ENCODE data around the gene PCDHGB5.
"Not testable (repeated sequence)": the region's sequence is repeated elsewhere in the genome, so short reads cannot be mapped to it uniquely, and the experiment has no call there.

The PCDHGB5 gene

DNA sequence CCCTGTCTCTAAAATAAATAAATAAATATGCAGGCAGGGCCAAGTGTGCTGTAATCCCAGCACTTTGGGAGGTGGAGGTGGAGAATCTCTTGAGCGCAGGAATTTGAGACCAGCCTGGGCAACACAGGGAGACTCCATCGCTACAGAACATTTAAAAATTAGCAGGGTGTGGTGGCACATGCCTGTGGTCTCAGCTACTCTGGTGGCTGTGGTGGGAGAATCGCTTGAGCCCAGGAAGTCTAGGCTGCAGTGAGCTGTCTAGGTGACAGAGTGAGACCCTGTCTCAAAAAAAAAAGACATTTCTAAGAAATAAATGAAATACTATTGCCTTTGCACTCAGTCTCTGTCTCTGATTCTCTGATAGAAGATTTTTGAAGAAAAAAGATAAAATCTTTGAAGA is 13.8 kb downstream of the PCDHGB5 start:
- DNase-seq (ENCODE audit: low read depth in 2 of 2): no peak

DNA sequence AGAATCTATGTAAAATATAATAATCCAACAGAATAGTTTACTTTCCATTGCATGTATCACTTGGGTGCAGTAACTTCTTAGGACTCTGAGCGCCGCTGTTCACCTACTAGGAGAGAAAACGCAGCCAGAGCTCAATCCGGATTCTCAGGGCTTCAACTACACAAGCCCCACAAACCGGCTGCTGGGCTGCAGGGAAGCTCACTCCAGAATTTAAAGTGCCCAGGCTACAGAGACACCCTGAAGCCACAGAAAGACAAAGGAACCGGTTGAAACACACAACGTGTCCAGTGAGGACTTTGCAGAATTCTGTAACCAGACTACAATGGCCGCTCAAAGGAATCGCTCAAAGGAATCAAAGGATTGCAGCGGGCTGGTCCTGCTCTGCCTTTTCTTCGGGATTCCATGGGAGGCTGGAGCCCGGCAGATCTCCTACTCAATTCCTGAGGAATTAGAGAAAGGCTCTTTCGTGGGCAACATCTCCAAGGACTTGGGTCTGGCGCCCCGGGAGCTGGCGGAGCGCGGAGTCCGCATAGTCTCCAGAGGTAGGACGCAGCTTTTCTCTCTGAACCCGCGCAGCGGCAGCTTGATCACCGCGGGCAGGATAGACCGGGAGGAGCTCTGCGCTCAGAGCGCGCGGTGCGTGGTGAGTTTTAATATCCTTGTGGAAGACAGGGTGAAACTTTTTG is 15.2 kb downstream of the PCDHGB5 start, which contains the start of gene PCDHGA10:
Gene PCDHGA10 (plus strand): TSS at position 134 of the 686 bp plus-strand sequence. CDS start 189 bp downstream, at position 323.
- DNase-seq (ENCODE audit: low read depth in 2 of 2): peak; percentile 35 to 41

DNA sequence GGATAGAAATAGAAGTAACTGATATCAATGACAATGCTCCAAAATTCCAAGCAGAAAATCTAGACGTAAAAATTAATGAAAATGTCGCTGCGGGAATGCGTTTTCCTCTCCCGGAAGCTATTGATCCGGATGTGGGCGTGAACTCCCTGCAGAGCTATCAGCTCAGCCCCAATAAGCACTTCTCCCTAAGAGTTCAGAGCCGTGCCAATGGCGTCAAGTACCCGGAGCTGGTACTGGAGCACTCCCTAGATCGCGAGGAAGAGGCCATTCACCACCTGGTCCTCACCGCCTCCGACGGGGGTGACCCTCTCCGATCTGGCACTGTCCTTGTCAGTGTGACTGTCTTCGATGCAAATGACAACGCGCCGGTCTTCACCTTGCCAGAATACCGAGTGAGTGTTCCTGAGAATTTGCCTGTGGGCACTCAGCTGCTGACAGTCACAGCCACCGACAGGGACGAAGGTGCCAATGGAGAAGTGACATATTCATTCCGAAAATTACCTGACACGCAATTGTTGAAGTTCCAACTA is 15.9 kb downstream of the PCDHGB5 start:
- no peak for DNase-seq (ENCODE audit: low read depth in 2 of 2)

DNA sequence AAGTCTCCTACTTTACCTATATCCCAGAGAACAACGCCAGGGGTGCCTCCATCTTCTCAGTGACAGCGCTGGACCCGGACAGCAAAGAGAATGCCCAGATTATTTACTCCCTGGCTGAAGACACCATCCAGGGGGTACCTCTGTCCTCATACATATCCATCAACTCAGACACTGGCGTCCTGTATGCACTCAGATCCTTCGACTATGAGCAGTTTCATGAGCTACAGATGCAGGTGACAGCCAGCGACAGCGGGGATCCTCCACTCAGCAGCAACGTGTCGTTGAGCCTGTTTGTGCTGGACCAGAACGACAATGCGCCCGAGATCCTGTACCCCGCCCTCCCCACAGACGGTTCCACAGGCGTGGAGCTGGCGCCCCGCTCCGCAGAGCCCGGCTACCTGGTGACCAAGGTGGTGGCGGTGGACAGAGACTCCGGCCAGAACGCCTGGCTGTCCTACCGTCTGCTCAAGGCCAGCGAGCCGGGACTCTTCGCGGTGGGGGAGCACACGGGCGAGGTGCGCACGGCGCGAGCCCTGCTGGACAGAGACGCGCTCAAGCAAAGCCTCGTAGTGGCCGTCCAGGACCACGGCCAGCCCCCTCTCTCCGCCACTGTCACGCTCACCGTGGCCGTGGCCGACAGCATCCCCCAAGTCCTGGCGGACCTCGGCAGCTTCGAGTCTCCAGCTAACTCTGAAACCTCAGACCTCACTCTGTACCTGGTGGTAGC is 17.0 kb downstream of the PCDHGB5 start:
- not testable (repeated sequence) for DNase-seq (ENCODE audit: low read depth in 2 of 2)

DNA sequence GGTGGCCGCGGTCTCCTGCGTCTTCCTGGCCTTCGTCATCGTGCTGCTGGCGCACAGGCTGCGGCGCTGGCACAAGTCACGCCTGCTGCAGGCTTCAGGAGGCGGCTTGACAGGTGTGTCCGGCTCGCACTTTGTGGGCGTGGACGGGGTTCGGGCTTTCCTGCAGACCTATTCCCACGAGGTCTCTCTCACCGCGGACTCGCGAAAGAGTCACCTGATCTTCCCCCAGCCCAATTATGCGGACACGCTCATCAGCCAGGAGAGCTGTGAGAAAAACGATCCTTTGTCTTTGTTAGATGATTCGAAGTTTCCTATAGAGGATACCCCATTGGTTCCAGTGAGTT is 17.5 kb downstream of the PCDHGB5 start:
- DNase-seq (ENCODE audit: low read depth in 2 of 2): not testable (repeated sequence)

DNA sequence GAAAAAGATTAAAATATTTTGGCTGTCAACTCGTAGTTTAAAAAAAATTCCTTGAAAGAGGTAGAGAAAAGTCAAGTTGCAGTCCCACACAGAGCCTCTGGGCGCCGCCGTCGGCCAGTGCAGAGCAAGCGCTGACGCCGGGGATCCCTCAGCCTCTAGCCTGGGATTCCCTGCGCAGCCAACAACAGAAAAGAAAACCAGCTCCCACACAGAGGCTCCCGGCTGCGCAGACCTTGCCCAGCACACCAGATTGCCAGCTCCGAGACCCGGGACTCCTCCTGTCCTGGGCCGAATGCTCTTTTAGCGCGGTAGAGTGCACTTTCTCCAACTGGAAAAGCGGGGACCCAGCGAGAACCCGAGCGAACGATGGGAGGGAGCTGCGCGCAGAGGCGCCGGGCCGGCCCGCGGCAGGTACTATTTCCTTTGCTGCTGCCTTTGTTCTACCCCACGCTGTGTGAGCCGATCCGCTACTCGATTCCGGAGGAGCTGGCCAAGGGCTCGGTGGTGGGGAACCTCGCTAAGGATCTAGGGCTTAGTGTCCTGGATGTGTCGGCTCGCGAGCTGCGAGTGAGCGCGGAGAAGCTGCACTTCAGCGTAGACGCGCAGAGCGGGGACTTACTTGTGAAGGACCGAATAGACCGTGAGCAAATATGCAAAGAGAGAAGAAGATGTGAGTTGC is 19.9 kb downstream of the PCDHGB5 start, which contains the start of gene PCDHGB7:
Gene PCDHGB7 (plus strand): TSS at position 184 of the 679 bp plus-strand sequence. CDS start 183 bp downstream, at position 367.
- not testable (repeated sequence) for DNase-seq (ENCODE audit: low read depth in 2 of 2)

DNA sequence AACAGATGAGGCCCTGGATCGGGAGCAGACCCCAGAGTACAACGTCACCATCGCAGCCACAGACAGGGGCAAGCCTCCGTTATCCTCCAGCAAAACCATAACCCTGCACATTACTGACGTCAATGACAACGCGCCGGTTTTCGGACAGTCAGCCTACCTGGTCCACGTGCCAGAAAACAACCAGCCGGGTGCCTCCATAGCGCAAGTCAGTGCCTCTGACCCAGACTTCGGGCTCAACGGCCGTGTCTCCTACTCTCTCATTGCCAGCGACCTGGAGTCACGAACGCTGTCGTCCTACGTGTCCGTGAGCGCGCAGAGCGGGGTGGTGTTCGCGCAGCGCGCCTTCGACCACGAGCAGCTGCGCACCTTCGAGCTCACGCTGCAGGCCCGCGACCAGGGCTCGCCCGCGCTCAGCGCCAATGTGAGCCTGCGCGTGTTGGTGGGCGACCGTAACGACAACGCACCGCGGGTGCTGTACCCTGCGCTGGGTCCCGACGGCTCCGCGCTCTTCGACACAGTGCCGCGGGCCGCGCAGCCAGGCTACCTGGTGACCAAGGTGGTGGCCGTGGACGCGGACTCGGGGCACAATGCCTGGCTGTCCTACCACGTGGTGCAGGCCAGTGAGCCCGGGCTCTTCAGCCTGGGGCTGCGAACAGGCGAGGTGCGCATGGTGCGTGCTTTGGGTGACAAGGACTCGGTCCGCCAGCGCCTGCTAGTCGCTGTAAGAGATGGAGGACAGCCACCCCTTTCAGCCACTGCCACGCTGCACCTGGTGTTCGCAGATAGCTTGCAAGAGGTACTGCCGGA is 21.5 kb downstream of the PCDHGB5 start:
- no peak for DNase-seq (ENCODE audit: low read depth in 2 of 2)

DNA sequence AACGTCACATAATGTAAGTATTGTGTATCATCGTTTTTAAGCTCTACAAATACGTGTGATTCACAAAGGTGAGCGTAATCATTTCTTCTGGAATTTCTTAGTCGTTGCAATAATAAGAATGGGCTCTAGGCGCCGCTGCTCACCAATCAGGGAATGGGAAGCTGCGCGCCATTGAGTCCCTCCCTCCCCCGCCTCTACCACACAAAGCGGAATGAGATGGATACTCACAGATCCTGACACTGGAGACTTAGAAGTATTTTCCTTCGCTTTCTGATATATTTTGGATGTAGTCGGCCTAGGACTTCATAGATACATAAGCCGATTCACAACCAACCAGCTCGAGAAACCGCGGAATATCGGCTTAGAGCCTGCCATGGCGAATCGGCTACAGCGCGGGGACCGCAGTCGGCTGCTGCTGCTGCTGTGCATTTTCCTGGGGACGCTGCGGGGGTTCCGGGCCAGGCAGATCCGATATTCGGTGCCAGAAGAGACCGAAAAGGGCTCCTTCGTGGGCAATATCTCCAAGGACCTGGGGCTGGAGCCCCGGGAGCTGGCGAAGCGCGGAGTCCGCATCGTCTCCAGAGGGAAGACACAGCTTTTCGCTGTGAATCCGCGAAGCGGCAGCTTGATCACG is 23.2 kb downstream of the PCDHGB5 start, which contains the start of gene PCDHGA11:
Gene PCDHGA11 (plus strand): TSS at position 197 of the 634 bp plus-strand sequence. CDS start 177 bp downstream, at position 374.
- no peak for DNase-seq (ENCODE audit: low read depth in 2 of 2)

DNA sequence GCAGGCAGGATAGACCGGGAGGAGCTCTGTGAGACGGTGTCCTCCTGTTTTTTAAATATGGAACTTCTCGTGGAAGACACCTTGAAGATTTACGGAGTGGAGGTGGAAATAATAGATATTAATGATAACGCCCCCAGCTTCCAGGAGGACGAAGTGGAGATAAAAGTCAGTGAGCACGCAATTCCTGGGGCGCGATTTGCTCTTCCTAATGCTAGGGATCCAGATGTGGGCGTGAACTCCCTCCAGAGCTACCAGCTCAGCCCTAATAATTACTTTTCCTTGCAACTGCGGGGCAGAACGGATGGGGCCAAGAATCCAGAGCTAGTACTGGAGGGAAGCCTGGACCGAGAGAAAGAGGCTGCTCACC is 23.7 kb downstream of the PCDHGB5 start:
- no peak for DNase-seq (ENCODE audit: low read depth in 2 of 2)

DNA sequence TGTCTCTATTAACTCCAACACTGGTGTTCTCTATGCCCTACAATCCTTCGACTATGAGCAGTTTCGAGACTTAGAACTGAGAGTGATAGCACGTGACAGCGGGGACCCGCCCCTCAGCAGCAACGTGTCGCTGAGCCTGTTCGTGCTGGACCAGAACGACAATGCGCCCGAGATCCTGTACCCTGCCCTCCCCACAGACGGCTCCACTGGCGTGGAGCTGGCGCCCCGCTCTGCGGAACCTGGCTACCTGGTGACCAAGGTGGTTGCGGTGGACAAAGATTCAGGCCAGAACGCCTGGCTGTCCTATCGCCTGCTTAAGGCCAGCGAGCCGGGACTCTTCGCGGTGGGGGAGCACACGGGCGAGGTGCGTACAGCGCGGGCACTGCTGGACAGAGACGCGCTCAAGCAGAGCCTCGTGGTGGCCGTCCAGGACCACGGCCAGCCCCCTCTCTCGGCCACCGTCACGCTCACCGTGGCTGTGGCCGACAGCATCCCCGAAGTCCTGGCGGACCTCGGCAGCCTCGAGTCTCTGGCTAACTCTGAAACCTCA is 25.1 kb downstream of the PCDHGB5 start:
- DNase-seq (ENCODE audit: low read depth in 2 of 2): no peak

DNA sequence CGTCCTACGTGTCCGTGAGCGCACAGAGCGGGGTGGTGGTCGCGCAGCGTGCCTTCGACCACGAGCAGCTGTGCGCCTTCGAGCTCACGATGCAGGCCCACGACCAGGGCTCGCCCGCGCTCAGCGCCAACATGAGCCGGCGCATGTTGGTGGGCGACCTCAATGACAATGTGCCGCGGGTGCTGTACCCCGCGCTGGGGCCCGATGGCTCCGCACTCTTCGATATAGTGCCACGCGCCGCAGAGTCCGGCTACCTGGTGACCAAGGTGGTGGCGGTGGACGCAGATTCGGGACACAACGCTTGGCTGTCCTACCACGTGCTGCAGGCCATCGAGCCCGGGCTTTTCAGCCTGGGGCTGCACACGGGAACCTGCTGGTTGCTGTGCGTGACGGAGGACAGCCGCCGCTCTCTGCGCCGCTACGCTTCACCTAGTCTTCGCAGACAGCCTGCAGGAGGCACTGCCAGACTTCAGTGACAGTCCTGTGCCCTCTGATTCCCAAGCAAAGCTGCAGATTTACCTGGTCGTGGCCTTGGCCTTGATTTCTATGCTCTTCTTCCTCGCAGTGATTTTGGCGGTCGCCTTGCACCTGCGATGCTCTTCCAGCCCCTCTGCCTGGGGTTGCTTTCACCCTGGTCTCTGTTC is 30.2 kb downstream of the PCDHGB5 start:
- DNase-seq (ENCODE audit: low read depth in 2 of 2): no peak

DNA sequence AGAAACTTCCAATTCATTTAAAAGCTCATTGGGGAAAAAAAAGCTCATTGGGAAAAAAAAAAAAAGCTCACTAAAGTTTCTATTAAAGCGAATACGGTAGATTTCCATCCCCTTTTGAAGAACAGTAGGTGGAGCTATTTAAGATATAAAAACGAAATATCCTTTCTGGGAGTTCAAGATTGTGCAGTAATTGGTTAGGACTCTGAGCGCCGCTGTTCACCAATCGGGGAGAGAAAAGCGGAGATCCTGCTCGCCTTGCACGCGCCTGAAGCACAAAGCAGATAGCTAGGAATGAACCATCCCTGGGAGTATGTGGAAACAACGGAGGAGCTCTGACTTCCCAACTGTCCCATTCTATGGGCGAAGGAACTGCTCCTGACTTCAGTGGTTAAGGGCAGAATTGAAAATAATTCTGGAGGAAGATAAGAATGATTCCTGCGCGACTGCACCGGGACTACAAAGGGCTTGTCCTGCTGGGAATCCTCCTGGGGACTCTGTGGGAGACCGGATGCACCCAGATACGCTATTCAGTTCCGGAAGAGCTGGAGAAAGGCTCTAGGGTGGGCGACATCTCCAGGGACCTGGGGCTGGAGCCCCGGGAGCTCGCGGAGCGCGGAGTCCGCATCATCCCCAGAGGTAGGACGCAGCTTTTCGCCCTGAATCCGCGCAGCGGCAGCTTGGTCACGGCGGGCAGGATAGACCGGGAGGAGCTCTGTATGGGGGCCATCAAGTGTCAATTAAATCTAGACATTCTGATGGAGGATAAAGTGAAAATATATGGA is 32.8 kb downstream of the PCDHGB5 start, which contains the start of gene PCDHGA12:
Gene PCDHGA12 (plus strand): TSS at position 176 of the 782 bp plus-strand sequence. CDS start 253 bp downstream, at position 429.
- DNase-seq (ENCODE audit: low read depth in 2 of 2): no peak

DNA sequence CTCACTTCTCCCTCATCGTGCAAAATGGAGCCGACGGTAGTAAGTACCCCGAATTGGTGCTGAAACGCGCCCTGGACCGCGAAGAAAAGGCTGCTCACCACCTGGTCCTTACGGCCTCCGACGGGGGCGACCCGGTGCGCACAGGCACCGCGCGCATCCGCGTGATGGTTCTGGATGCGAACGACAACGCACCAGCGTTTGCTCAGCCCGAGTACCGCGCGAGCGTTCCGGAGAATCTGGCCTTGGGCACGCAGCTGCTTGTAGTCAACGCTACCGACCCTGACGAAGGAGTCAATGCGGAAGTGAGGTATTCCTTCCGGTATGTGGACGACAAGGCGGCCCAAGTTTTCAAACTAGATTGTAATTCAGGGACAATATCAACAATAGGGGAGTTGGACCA is 33.5 kb downstream of the PCDHGB5 start:
- no peak for DNase-seq (ENCODE audit: low read depth in 2 of 2)

DNA sequence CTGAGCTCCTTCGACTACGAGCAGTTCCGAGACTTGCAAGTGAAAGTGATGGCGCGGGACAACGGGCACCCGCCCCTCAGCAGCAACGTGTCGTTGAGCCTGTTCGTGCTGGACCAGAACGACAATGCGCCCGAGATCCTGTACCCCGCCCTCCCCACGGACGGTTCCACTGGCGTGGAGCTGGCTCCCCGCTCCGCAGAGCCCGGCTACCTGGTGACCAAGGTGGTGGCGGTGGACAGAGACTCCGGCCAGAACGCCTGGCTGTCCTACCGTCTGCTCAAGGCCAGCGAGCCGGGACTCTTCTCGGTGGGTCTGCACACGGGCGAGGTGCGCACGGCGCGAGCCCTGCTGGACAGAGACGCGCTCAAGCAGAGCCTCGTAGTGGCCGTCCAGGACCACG is 34.6 kb downstream of the PCDHGB5 start:
- not testable (repeated sequence) for DNase-seq (ENCODE audit: low read depth in 2 of 2)

DNA sequence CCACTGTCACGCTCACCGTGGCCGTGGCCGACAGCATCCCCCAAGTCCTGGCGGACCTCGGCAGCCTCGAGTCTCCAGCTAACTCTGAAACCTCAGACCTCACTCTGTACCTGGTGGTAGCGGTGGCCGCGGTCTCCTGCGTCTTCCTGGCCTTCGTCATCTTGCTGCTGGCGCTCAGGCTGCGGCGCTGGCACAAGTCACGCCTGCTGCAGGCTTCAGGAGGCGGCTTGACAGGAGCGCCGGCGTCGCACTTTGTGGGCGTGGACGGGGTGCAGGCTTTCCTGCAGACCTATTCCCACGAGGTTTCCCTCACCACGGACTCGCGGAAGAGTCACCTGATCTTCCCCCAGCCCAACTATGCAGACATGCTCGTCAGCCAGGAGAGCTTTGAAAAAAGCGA is 35.0 kb downstream of the PCDHGB5 start:
- not testable (repeated sequence) for DNase-seq (ENCODE audit: low read depth in 2 of 2)

DNA sequence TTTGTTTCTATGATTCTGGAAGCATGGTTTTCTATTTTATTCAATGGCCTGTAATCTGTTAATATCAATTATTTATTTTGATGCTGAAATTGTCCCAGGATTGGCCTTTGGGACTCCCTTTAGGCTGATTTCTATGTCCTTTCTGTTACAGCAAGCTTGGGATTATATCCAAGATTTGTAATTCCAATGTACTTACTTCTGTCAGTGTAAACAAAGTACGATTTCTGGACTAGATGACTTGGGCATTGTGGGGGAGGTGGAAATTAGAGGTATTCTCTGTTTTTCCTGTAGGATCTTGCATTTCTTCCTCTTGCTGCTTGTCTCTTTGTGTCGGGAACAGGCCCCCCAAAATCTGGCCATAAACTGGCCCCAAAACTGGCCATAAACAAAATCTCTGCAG is 36.3 kb downstream of the PCDHGB5 start:
- DNase-seq (ENCODE audit: low read depth in 2 of 2): no peak

DNA sequence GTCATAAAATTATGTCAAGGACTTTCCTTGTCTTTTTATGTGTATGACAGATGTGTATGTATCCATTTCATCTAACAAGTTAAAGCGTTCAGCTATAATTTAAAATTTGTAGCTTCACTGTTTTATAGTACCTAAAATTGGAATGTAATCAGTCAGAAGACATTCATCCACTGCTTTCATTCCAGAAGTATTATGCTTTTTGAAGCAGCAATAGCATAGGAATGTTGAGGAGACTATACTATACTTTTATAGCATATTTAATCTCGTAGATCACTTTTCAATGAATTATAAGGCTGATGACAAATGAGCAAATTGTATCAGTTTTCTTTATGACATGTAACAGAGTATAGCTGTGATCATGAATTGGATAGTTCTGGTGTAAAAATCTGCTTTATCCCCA is 39.5 kb downstream of the PCDHGB5 start:
- no peak for DNase-seq (ENCODE audit: low read depth in 2 of 2)

DNA sequence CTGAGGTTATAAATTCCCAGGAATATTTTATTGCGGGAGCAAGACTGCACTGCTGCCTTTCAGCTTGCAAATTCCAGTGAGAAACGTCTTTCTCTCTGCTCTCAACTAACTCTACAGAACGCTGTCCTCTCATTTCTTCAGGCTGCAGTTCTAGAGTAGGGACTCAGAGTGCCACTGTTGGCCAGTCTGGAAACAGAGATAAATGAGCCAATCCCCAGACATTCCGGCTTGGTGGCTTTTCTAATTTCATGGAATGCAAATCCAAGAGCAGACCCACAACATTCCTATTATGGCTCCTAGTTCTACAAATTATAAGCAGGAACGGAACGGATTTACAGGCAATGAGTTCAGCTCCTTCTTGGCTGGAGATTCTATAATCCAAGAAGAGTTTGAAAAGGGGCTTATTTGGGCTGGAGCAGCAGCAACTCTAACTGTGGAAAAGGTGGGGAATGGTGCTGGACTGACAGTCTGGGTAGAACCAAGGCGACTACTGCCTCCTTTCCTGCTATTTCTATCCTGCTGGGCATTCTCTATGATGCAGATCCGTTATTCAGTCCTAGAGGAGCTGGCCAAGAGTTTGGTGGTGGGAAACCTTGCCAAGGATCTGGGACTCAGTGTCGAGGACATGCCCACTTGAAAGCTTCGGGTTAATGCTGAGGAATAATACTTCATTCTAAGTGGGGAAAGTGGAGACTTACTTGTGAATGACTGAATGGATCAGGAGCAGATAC is 41.8 kb downstream of the PCDHGB5 start:
- DNase-seq (ENCODE audit: low read depth in 2 of 2): no peak

Data from stimulated activated CD8-positive, alpha-beta memory T cell treated with anti-CD3 and anti-CD28 coated beads, Interleukin-7, amount 100 ng/mL, for 4 hours (primary cell).